Colonic mucosa (tissue), 4 donors: ENCODE results near the gene EXOC3L1. TPM values are rescaled to one million over a fixed set of nuclear protein-coding genes. Genes with fewer than 3 reads are reported as not detected.

Source experiments
- DNase-seq: peaks from one replicate; pipeline ENCODE4 v3.0.0-alpha.2; 2020
- H3K27ac ChIP-seq: fragments of 200-600 bp; one replicate; pipeline ENCODE4 v1.8.0; 2021
- H3K27me3 ChIP-seq: fragments of 200-600 bp; one replicate; pipeline ENCODE4 v1.8.0; 2021
- H3K36me3 ChIP-seq: fragments of 200-600 bp; one replicate; pipeline ENCODE4 v1.8.0; 2021
- H3K4me1 ChIP-seq: fragments of 200-600 bp; one replicate; pipeline ENCODE4 v1.8.0; 2021; ENCODE audit warnings: mild to moderate bottlenecking
- H3K4me3 ChIP-seq: fragments of 200-600 bp; one replicate; pipeline ENCODE4 v1.8.0; 2021
- H3K9ac ChIP-seq, 2 donors: one replicate each; pipeline ENCODE4 v1.7.0; 2013; ENCODE audit warnings: control low read depth in 2 of 2, low read depth in 2 of 2, low read length in 2 of 2
- H3K9me3 ChIP-seq: fragments of 200-600 bp; one replicate; pipeline ENCODE4 v1.8.0; 2021
- CTCF ChIP-seq: fragments of 200-600 bp; IDR thresholded peaks from one replicate; pipeline ENCODE4 v1.8.0; 2022; ENCODE audit warnings: antibody characterized with exemption, mild to moderate bottlenecking
- intact Hi-C: fragments of 100-400 bp; cut with DNase I; formaldehyde crosslinking; loops from one replicate; pipeline ENCODE4 v1.14.1; 2022
- total RNA-seq, 2 donors: library from RNA; stranded (reverse); fragmentation: NEBNext Ultra II Directional in 1 of 2; extraction: Animal tissue kit (Norgen Biotek cat#: 25700) in 1 of 2; gene quantifications; one replicate each; pipeline ENCODE4 v1.2.1, GENCODE V29; 2021
- donor health status: healthy.
- donor health status: DM: no; HTN: no; CAD: no.
- donor health status: DM: no; HTN: no; CAD: no.

EXOC3L1 gene
- total RNA-seq, 2 donors from 2014 or later: 2.3 to 4.6 TPM

- TF ChIP-seq CTCF: no peak
- H3K4me3 ChIP-seq: no peak overlapping the region
- H3K9ac ChIP-seq: no peak overlapping the region
- no peak for DNase-seq
- no peak overlapping the region for H3K27ac ChIP-seq
- peaks cover 10% of the 10 kb centered on the region for H3K36me3 ChIP-seq
- peaks cover 6% of the 10 kb centered on the region for H3K4me1 ChIP-seq
- no peaks in the 10 kb centered on the region for H3K9me3 ChIP-seq
- no peaks in the 10 kb centered on the region for H3K27me3 ChIP-seq
- intact Hi-C loops: no loop called here
These were observed 46.1 kb upstream of the EXOC3L1 start for GRCh38 chr16:67235816-67236562.

GRCh38 chr16:67234180-67234597 is 44.3 kb upstream of the EXOC3L1 start:
- H3K4me1 ChIP-seq: no peaks in the 10 kb centered on the region
- H3K36me3 ChIP-seq: peaks cover 19% of the 10 kb centered on the region
- no peak overlapping the region for H3K9ac ChIP-seq
- DNase-seq: no peak
- H3K27me3 ChIP-seq: no peaks in the 10 kb centered on the region
- intact Hi-C loops: no loop called here
- no peak for TF ChIP-seq CTCF
- no peaks in the 10 kb centered on the region for H3K9me3 ChIP-seq
- no peak overlapping the region for H3K27ac ChIP-seq
- H3K4me3 ChIP-seq: no peak overlapping the region

GRCh38 chr16:67233596-67233995 is 43.7 kb upstream of the EXOC3L1 start:
- Histone ChIP-seq H3K36me3 (peaks cover 19% of the 10 kb centered on the region), H3K27ac (no peak overlapping the region), H3K9me3 (no peaks in the 10 kb centered on the region), H3K4me3 (no peak overlapping the region), H3K4me1 (no peaks in the 10 kb centered on the region), H3K27me3 (no peaks in the 10 kb centered on the region), H3K9ac (no peak overlapping the region)
- no peak for DNase-seq
- no peak for TF ChIP-seq CTCF
- intact Hi-C loops: no loop called here

- H3K27ac ChIP-seq: no peak overlapping the region
- peaks cover 3% of the 10 kb centered on the region for H3K4me1 ChIP-seq
- H3K9me3 ChIP-seq: no peaks in the 10 kb centered on the region
- no peak overlapping the region for H3K4me3 ChIP-seq
- intact Hi-C loops: no loop called here
- no peak for TF ChIP-seq CTCF
- no peak for DNase-seq
- no peaks in the 10 kb centered on the region for H3K27me3 ChIP-seq
- no peak overlapping the region for H3K9ac ChIP-seq
- peaks cover 19% of the 10 kb centered on the region for H3K36me3 ChIP-seq
These were observed 41.1 kb upstream of the EXOC3L1 start for GRCh38 chr16:67230809-67231660.

GRCh38 chr16:67229906-67230808 is 40.2 kb upstream of the EXOC3L1 start:
- intact Hi-C loops: no loop called here
- Histone ChIP-seq H3K9ac (no peak overlapping the region), H3K36me3 (peaks cover 19% of the 10 kb centered on the region), H3K4me3 (no peak overlapping the region), H3K27me3 (no peaks in the 10 kb centered on the region), H3K9me3 (no peaks in the 10 kb centered on the region), H3K4me1 (peaks cover 3% of the 10 kb centered on the region), H3K27ac (no peak overlapping the region)
- no peak for TF ChIP-seq CTCF
- no peak for DNase-seq
